ENCODE results near the gene SLX9.

DNA sequence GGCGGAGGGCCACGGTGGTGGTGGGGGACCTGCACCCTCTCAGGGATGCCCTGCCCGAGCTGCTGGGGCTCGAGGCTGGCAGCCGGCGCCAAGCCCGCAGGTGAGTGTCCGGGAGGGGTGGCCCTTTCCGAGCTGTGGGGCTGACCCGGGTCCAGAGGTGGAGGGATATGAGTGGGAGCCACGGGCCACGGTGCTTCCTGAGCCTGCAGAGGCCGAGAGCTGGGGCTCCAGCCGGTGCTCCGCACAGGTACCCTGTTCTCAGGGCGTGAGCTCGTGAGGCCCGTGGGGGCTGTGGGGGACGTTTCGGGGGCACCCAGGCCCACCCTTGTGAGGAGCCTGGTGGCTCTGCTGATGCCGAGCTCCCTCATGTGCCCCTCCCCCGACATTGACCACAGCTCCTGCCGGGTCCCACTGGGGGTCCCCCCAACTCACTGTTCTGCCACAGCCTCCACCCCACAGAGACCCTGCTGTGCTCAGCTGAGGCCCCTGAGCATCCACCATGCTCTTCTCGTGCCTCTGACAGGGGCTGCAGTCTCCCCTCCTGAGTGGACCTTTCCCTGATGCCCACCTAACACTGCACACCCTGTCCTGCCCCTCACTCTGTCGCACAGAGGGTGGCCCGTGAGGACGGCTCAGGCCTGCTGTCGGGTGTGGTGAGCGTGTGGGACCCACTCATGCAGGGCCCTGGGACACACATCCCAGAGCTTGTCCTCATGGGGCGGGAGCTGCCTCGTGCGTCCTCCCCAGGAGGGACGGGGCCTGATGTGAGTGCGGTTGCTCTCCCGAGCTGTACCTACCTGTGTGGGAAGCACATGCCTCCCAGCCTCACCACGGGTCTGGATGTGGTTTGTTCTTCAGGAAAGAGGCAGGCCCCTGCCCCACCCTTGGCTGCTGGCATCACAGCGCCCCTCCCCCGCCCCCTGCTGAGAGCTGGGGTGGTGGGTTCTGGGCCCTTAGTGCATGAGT is 27.5 kb downstream of the SLX9 start:
- TF ChIP-seq, protein P1, sequence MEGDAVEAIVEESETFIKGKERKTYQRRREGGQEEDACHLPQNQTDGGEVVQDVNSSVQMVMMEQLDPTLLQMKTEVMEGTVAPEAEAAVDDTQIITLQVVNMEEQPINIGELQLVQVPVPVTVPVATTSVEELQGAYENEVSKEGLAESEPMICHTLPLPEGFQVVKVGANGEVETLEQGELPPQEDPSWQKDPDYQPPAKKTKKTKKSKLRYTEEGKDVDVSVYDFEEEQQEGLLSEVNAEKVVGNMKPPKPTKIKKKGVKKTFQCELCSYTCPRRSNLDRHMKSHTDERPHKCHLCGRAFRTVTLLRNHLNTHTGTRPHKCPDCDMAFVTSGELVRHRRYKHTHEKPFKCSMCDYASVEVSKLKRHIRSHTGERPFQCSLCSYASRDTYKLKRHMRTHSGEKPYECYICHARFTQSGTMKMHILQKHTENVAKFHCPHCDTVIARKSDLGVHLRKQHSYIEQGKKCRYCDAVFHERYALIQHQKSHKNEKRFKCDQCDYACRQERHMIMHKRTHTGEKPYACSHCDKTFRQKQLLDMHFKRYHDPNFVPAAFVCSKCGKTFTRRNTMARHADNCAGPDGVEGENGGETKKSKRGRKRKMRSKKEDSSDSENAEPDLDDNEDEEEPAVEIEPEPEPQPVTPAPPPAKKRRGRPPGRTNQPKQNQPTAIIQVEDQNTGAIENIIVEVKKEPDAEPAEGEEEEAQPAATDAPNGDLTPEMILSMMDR (IDR thresholded peaks at IDR 0.05), result no peak
- no peak for TF ChIP-seq ZFX (IDR thresholded peaks at IDR 0.05; ENCODE audit: borderline replicate concordance)
